ENCODE results near the gene KDM1A. TPM values are rescaled to one million over a fixed set of nuclear protein-coding genes. Genes with fewer than 3 reads are reported as not detected.

The KDM1A gene
- total RNA-seq, 1 donor from 2014 or later = 155 TPM

- H3K4me1 Mint-ChIP-seq (ENCODE audit: unreplicated experiment) = peaks cover 10% of the 10 kb centered on the region
- DNase-seq (ENCODE audit: extremely low spot score, unreplicated experiment) = no peak
- H3K27me3 Mint-ChIP-seq = no peaks in the 10 kb centered on the region
- H3K36me3 Mint-ChIP-seq = peaks cover 28% of the 10 kb centered on the region
- no peak overlapping the region for H3K4me3 Mint-ChIP-seq
- H3K9me3 Mint-ChIP-seq = no peaks in the 10 kb centered on the region
- TF ChIP-seq, protein P1, sequence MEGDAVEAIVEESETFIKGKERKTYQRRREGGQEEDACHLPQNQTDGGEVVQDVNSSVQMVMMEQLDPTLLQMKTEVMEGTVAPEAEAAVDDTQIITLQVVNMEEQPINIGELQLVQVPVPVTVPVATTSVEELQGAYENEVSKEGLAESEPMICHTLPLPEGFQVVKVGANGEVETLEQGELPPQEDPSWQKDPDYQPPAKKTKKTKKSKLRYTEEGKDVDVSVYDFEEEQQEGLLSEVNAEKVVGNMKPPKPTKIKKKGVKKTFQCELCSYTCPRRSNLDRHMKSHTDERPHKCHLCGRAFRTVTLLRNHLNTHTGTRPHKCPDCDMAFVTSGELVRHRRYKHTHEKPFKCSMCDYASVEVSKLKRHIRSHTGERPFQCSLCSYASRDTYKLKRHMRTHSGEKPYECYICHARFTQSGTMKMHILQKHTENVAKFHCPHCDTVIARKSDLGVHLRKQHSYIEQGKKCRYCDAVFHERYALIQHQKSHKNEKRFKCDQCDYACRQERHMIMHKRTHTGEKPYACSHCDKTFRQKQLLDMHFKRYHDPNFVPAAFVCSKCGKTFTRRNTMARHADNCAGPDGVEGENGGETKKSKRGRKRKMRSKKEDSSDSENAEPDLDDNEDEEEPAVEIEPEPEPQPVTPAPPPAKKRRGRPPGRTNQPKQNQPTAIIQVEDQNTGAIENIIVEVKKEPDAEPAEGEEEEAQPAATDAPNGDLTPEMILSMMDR (conservative IDR thresholded peaks at IDR 0.05) = no peak
- H3K27ac Mint-ChIP-seq = no peak overlapping the region
Measured at GRCh38 chr1:23050201-23050600, 30.9 kb downstream of the KDM1A start.

DNA sequence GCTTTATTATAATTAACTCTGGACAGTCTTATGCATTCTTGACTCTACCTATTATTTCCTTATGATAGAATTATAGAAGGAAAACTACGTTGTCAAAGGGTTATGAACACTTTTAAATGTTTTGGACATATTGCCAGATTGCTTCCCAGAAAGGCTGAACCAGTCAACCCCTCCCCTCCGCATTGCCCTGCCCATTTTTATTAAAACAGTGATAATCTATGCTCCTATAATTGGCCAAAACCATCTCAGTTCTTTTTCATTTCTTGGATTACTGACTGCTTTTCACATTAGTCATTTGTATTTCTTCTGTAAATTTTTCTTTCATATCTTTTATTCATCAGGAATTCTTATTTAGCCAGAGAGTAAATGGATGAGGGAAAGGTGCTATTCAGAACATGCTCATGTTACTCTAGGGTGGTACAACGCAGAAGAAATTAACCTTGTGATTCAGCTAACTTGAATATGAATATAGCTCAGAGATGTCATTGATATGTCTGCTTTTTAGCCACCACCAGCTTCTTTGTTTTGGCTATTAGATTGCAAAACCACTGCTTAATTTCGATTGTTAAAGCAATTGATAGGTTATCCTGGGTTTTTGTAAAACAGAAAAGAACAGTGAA lies 32.1 kb downstream of the KDM1A start:
- TF ChIP-seq, protein P1 (conservative IDR thresholded peaks at IDR 0.05) = no peak
- Mint-ChIP-seq H3K4me3 (no peak overlapping the region), H3K36me3 (peaks cover 22% of the 10 kb centered on the region), H3K27ac (no peak overlapping the region), H3K4me1 (ENCODE audit: unreplicated experiment) (peaks cover 3% of the 10 kb centered on the region), H3K27me3 (no peaks in the 10 kb centered on the region), H3K9me3 (no peaks in the 10 kb centered on the region)
- DNase-seq (ENCODE audit: extremely low spot score, unreplicated experiment) = no peak

- DNase-seq (ENCODE audit: extremely low spot score, unreplicated experiment) = no peak
- Mint-ChIP-seq H3K9me3 (no peaks in the 10 kb centered on the region), H3K27me3 (no peaks in the 10 kb centered on the region), H3K4me3 (no peak overlapping the region), H3K36me3 (peaks cover 45% of the 10 kb centered on the region), H3K4me1 (ENCODE audit: unreplicated experiment) (no peaks in the 10 kb centered on the region), H3K27ac (no peak overlapping the region)
- TF ChIP-seq, protein P1 (conservative IDR thresholded peaks at IDR 0.05) = no peak
Measured at GRCh38 chr1:23057301-23057700, 38.0 kb downstream of the KDM1A start.

DNA sequence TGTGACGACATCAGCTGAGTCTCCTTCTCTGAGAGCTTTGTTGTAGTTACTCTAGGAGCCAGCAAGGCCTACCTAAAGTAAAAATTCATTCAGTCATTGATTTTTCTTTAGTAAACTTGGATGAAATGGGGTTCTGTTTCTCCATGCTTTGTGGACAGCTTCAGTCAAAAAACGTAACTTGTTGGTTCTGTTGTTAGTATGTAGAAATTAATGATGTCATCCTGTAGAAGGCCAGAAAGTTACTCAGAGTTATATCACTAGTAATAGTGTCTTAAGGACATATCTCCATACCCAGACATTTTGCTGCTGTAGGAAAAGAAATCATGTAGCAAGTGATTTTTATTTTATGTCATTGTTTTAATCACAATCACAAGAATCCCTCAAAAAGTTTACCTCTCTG lies 43.0 kb downstream of the KDM1A start:
- H3K27me3 Mint-ChIP-seq = no peaks in the 10 kb centered on the region
- DNase-seq (ENCODE audit: extremely low spot score, unreplicated experiment) = no peak
- TF ChIP-seq, protein P1 (conservative IDR thresholded peaks at IDR 0.05) = no peak
- H3K27ac Mint-ChIP-seq = no peak overlapping the region
- no peaks in the 10 kb centered on the region for H3K9me3 Mint-ChIP-seq
- H3K4me1 Mint-ChIP-seq (ENCODE audit: unreplicated experiment) = no peaks in the 10 kb centered on the region
- no peak overlapping the region for H3K4me3 Mint-ChIP-seq
- H3K36me3 Mint-ChIP-seq = peaks cover 38% of the 10 kb centered on the region

DNA sequence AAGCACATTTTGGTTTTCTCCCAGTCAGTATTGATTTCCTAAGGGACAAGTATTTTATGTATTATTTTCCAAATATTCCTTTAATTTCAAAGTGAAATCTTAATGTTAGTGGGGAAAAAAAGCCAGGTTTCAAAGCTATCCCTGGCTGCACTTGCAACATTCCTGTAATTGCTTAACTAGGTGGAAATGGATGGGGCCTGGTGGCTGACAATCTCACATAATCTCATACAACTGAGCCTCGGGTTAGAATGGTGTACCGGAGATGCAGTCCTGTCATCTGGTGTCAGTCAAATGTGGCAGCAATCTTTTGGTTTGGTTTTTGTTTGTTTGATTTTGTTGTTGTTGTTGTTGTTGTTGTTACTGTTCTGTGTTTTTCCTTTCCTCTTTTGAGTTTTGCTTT lies 46.1 kb downstream of the KDM1A start:
- Mint-ChIP-seq H3K4me1 (ENCODE audit: unreplicated experiment) (no peaks in the 10 kb centered on the region), H3K27me3 (no peaks in the 10 kb centered on the region), H3K9me3 (no peaks in the 10 kb centered on the region), H3K4me3 (no peak overlapping the region), H3K36me3 (peaks cover 29% of the 10 kb centered on the region), H3K27ac (no peak overlapping the region)
- TF ChIP-seq, protein P1 (conservative IDR thresholded peaks at IDR 0.05) = no peak
- no peak for DNase-seq (ENCODE audit: extremely low spot score, unreplicated experiment)

DNA sequence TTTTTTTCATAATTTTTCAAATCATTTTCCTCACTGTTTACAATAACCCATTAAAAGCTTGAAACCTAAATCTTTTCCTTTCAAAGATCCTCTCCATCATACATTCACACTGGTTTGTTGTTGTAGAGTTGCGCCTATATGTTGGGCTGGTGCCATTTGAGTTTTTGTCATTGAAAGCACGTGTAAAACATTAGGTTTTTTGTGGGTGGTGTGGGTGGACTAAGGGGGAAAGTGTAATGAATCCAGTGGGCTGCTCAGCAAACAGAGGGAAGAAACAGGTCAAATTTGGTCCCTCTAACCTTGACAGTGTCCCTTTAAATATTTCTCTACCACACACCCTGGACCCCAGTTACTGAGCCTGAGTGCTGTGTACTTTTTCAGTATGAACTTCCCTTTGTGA lies 46.8 kb downstream of the KDM1A start:
- Mint-ChIP-seq H3K36me3 (peaks cover 28% of the 10 kb centered on the region), H3K4me3 (no peak overlapping the region), H3K27me3 (no peaks in the 10 kb centered on the region), H3K27ac (no peak overlapping the region), H3K4me1 (ENCODE audit: unreplicated experiment) (no peaks in the 10 kb centered on the region), H3K9me3 (no peaks in the 10 kb centered on the region)
- TF ChIP-seq, protein P1 (conservative IDR thresholded peaks at IDR 0.05) = no peak
- DNase-seq (ENCODE audit: extremely low spot score, unreplicated experiment) = no peak
